H1 (cell line): Measurements from ENCODE around the gene GRIA4. TPM values are rescaled to one million over a fixed set of nuclear protein-coding genes. Genes with fewer than 3 reads are reported as not detected.

Experiments
- EZH2 ChIP-seq: fragments of 200-600 bp; sonication (generic); IDR thresholded peaks from 2 replicates; pipeline ENCODE4 v1.7.1; 2012; ENCODE audit warnings: low read depth, mild to moderate bottlenecking, moderate library complexity, low read length, inconsistent platforms; ENCODE audit not compliant: severe bottlenecking
- KDM1A ChIP-seq: fragments of 200-600, 300-600 bp; sonication (generic); IDR thresholded peaks from 2 replicates; pipeline ENCODE4 v1.7.1; 2016; ENCODE audit warnings: mild to moderate bottlenecking, low read length, borderline replicate concordance
- PHF8 ChIP-seq: fragments of 200-600 bp; sonication (generic); conservative IDR thresholded peaks from 2 replicates; pipeline ENCODE4 v1.7.1; 2012; ENCODE audit warnings: low read depth, mild to moderate bottlenecking, inconsistent platforms, low read length, moderate library complexity
- RBBP5 ChIP-seq: IDR thresholded peaks from 2 replicates; pipeline ENCODE4 v1.7.1; 2012; ENCODE audit warnings: low read depth, mild to moderate bottlenecking, inconsistent platforms, low read length, moderate library complexity, borderline replicate concordance
- SIX5 ChIP-seq: IDR thresholded peaks from 2 replicates; pipeline ENCODE4 v1.6.1; 2011; ENCODE audit warnings: mild to moderate bottlenecking, low read depth, low read length
- SP1 ChIP-seq: IDR thresholded peaks from 2 replicates; pipeline ENCODE4 v1.6.1; 2011; ENCODE audit warnings: low read depth, low read length
- TEAD4 ChIP-seq: IDR thresholded peaks from 2 replicates; pipeline ENCODE4 v1.6.1; 2012; ENCODE audit warnings: low read depth, low read length, inconsistent platforms, mixed read lengths
- polyA plus RNA-seq, 7 experiments: library from polyadenylated mRNA; depleted of rRNA in 3 of 7; stranded (reverse) in 5 of 7; unstranded in 2 of 7; fragments of >200 nt in 5 of 7; fragments of 200-250 nt in 2 of 7; gene quantifications; 1 replicate in 5 of 7; 2 replicates in 1 of 7; 4 replicates in 1 of 7; pipeline versions ENCODE4 v1.2.1 to v1.2.3, GENCODE V29; 2011 to 2013; ENCODE audit warnings: missing spikeins in 2 of 7, mixed read lengths in 2 of 7
- total RNA-seq: library from RNA; stranded (reverse); fragmentation: NEBNext Ultra II Directional; extraction: Animal tissue kit (Norgen Biotek cat#: 25700); gene quantifications from 2 replicates; pipeline ENCODE4 v1.2.1, GENCODE V29; 2021
- TF ChIP-seq, protein P1 (sequence below): fragments of 300-600 bp; sonication (generic); IDR thresholded peaks from 2 replicates; pipeline ENCODE4 v1.7.1; 2012; ENCODE audit warnings: low read length, moderate library complexity, mild to moderate bottlenecking, inconsistent platforms; ENCODE audit not compliant: insufficient replicate concordance

GRIA4 gene
- total and polyA plus RNA-seq, 2 of the 8 experiments (the other 6 are each of a cell fraction or from before 2014, with no cell fraction given) = 12.5 to 21.8 TPM

DNA sequence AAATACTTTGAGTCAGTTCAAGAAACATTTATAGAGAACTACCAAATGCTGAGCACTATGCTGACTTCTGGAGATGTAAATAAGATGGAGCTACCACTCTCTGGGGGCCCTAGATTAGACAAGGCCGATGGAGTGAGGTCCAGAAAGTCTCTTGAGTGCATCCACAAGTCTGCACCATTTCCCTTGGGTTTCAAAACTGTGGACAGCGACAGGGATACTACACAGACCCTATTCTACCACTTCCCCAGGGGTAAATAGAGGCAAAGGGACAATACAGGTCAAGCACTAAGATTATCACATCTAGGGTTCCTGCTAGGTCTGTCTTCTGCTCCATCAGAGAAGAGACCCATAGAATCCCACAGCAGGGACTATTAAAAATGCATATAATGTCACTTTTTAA lies 183.2 kb downstream of the GRIA4 start (continued):
- TF ChIP-seq, protein P1, sequence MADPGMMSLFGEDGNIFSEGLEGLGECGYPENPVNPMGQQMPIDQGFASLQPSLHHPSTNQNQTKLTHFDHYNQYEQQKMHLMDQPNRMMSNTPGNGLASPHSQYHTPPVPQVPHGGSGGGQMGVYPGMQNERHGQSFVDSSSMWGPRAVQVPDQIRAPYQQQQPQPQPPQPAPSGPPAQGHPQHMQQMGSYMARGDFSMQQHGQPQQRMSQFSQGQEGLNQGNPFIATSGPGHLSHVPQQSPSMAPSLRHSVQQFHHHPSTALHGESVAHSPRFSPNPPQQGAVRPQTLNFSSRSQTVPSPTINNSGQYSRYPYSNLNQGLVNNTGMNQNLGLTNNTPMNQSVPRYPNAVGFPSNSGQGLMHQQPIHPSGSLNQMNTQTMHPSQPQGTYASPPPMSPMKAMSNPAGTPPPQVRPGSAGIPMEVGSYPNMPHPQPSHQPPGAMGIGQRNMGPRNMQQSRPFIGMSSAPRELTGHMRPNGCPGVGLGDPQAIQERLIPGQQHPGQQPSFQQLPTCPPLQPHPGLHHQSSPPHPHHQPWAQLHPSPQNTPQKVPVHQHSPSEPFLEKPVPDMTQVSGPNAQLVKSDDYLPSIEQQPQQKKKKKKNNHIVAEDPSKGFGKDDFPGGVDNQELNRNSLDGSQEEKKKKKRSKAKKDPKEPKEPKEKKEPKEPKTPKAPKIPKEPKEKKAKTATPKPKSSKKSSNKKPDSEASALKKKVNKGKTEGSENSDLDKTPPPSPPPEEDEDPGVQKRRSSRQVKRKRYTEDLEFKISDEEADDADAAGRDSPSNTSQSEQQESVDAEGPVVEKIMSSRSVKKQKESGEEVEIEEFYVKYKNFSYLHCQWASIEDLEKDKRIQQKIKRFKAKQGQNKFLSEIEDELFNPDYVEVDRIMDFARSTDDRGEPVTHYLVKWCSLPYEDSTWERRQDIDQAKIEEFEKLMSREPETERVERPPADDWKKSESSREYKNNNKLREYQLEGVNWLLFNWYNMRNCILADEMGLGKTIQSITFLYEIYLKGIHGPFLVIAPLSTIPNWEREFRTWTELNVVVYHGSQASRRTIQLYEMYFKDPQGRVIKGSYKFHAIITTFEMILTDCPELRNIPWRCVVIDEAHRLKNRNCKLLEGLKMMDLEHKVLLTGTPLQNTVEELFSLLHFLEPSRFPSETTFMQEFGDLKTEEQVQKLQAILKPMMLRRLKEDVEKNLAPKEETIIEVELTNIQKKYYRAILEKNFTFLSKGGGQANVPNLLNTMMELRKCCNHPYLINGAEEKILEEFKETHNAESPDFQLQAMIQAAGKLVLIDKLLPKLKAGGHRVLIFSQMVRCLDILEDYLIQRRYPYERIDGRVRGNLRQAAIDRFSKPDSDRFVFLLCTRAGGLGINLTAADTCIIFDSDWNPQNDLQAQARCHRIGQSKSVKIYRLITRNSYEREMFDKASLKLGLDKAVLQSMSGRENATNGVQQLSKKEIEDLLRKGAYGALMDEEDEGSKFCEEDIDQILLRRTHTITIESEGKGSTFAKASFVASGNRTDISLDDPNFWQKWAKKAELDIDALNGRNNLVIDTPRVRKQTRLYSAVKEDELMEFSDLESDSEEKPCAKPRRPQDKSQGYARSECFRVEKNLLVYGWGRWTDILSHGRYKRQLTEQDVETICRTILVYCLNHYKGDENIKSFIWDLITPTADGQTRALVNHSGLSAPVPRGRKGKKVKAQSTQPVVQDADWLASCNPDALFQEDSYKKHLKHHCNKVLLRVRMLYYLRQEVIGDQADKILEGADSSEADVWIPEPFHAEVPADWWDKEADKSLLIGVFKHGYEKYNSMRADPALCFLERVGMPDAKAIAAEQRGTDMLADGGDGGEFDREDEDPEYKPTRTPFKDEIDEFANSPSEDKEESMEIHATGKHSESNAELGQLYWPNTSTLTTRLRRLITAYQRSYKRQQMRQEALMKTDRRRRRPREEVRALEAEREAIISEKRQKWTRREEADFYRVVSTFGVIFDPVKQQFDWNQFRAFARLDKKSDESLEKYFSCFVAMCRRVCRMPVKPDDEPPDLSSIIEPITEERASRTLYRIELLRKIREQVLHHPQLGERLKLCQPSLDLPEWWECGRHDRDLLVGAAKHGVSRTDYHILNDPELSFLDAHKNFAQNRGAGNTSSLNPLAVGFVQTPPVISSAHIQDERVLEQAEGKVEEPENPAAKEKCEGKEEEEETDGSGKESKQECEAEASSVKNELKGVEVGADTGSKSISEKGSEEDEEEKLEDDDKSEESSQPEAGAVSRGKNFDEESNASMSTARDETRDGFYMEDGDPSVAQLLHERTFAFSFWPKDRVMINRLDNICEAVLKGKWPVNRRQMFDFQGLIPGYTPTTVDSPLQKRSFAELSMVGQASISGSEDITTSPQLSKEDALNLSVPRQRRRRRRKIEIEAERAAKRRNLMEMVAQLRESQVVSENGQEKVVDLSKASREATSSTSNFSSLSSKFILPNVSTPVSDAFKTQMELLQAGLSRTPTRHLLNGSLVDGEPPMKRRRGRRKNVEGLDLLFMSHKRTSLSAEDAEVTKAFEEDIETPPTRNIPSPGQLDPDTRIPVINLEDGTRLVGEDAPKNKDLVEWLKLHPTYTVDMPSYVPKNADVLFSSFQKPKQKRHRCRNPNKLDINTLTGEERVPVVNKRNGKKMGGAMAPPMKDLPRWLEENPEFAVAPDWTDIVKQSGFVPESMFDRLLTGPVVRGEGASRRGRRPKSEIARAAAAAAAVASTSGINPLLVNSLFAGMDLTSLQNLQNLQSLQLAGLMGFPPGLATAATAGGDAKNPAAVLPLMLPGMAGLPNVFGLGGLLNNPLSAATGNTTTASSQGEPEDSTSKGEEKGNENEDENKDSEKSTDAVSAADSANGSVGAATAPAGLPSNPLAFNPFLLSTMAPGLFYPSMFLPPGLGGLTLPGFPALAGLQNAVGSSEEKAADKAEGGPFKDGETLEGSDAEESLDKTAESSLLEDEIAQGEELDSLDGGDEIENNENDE = no peak
- TF ChIP-seq SP1 = no peak
- no peak for TF ChIP-seq KDM1A
- TF ChIP-seq RBBP5 = no peak
- TF ChIP-seq EZH2 = no peak
- no peak for TF ChIP-seq PHF8
- no peak for TF ChIP-seq SIX5
- no peak for TF ChIP-seq TEAD4
